Measurements from ENCODE around the gene TUBGCP6. TPM values are rescaled to one million over a fixed set of nuclear protein-coding genes. Genes with fewer than 3 reads are reported as not detected.

Gene TUBGCP6
- polyA plus RNA-seq, 1 experiment, result 8.5 TPM

GRCh38 chr22:50219800-50220602, 24.8 kb downstream of the TUBGCP6 start:
- no peaks in the 10 kb centered on the region for H3K27me3 ChIP-seq (ENCODE audit: control insufficient read depth, insufficient read depth, low read length)

GRCh38 chr22:50218996-50219727, 25.7 kb downstream of the TUBGCP6 start:
- peak; percentile 47 for DNase-seq (ENCODE audit: low read depth, low spot score)
- Histone ChIP-seq H3K27ac (ENCODE audit: low read depth, low read length) (no peak overlapping the region), H3K4me3 (ENCODE audit: low read depth, low read length) (no peak overlapping the region), H3K9me3 (ENCODE audit: control insufficient read depth, insufficient read depth, low read length) (peaks cover 16% of the 10 kb centered on the region; the same call in 1 of the 2 replicates), H3K27me3 (ENCODE audit: control insufficient read depth, insufficient read depth, low read length) (no peaks in the 10 kb centered on the region)
- no peak for TF ChIP-seq CTCF (IDR thresholded peaks at IDR 0.05; ENCODE audit: low read depth, low read length)
- POLR2A ChIA-PET, result no interaction called here
- CTCF ChIA-PET, result no interaction called here

More at GRCh38 chr22:50219800-50220602, 24.8 kb downstream of the TUBGCP6 start:
- no peak for DNase-seq (ENCODE audit: low read depth, low spot score)
- POLR2A ChIA-PET, result no interaction called here
- H3K27ac ChIP-seq (ENCODE audit: low read depth, low read length), result no peak overlapping the region
- H3K9me3 ChIP-seq (ENCODE audit: control insufficient read depth, insufficient read depth, low read length), result peaks cover 16% of the 10 kb centered on the region; the same call in 1 of the 2 replicates
- no peak for TF ChIP-seq CTCF (IDR thresholded peaks at IDR 0.05; ENCODE audit: low read depth, low read length)
- CTCF ChIA-PET, result no interaction called here
- no peak overlapping the region for H3K4me3 ChIP-seq (ENCODE audit: low read depth, low read length)

- DNase-seq (ENCODE audit: low read depth, low spot score), result no peak
- peaks cover 16% of the 10 kb centered on the region; the same call in 1 of the 2 replicates for H3K9me3 ChIP-seq (ENCODE audit: control insufficient read depth, insufficient read depth, low read length)
- ChIA-PET POLR2A (no interaction called here), CTCF (no interaction called here)
- TF ChIP-seq CTCF (IDR thresholded peaks at IDR 0.05; ENCODE audit: low read depth, low read length), result no peak
- H3K27ac ChIP-seq (ENCODE audit: low read depth, low read length), result no peak overlapping the region
- no peak overlapping the region for H3K4me3 ChIP-seq (ENCODE audit: low read depth, low read length)
- no peaks in the 10 kb centered on the region for H3K27me3 ChIP-seq (ENCODE audit: control insufficient read depth, insufficient read depth, low read length)
Observed at GRCh38 chr22:50218153-50218995, 26.4 kb downstream of the TUBGCP6 start.

- Histone ChIP-seq H3K4me3 (ENCODE audit: low read depth, low read length) (no peak overlapping the region), H3K9me3 (ENCODE audit: control insufficient read depth, insufficient read depth, low read length) (peaks cover 16% of the 10 kb centered on the region; the same call in 1 of the 2 replicates), H3K27me3 (ENCODE audit: control insufficient read depth, insufficient read depth, low read length) (no peaks in the 10 kb centered on the region), H3K27ac (ENCODE audit: low read depth, low read length) (no peak overlapping the region)
- ChIA-PET CTCF (no interaction called here), POLR2A (no interaction called here)
- TF ChIP-seq CTCF (IDR thresholded peaks at IDR 0.05; ENCODE audit: low read depth, low read length), result no peak
- no peak for DNase-seq (ENCODE audit: low read depth, low spot score)
Observed at GRCh38 chr22:50217543-50218152, 27.2 kb downstream of the TUBGCP6 start.
